Lung (tissue), 12 donors: ENCODE data around the gene GATA2. TPM values are rescaled to one million over a fixed set of nuclear protein-coding genes. Genes with fewer than 3 reads are reported as not detected.

Experiments
- ATAC-seq: fragments of 200-7000 bp; cut with Tn5 transposase; one replicate; pipeline ENCODE4 v1.9.1; 2020; ENCODE audit warnings: moderate number of reproducible peaks; ENCODE audit not compliant: insufficient read depth, low FRiP score
- DNase-seq, 3 donors: peaks; one replicate each; pipeline ENCODE4 v3.0.0-alpha.2; 2013 to 2017
- H3K27ac ChIP-seq, 2 donors: one replicate each; pipeline ENCODE4 v1.5.1; 2013; ENCODE audit warnings: mild to moderate bottlenecking in 2 of 2, moderate library complexity in 2 of 2, control low read depth in 1 of 2, inconsistent platforms in 1 of 2, low read depth in 1 of 2, low read length in 1 of 2
- H3K27me3 ChIP-seq, 3 donors: one replicate each; pipeline ENCODE4 v1.5.1; 2013; ENCODE audit warnings: low read length in 2 of 3; ENCODE audit not compliant: control insufficient read depth in 3 of 3, insufficient read depth in 3 of 3
- H3K36me3 ChIP-seq, 4 donors: one replicate each; pipeline ENCODE4 v1.5.1; 2013; ENCODE audit warnings: low read length in 4 of 4, mild to moderate bottlenecking in 1 of 4, moderate library complexity in 1 of 4; ENCODE audit not compliant: control insufficient read depth in 4 of 4, insufficient read depth in 4 of 4
- H3K4me1 ChIP-seq, 5 donors: one replicate each; pipeline ENCODE4 v1.5.1; 2013; ENCODE audit warnings: low read length in 5 of 5, mild to moderate bottlenecking in 2 of 5, moderate library complexity in 1 of 5; ENCODE audit not compliant: control insufficient read depth in 5 of 5, insufficient read depth in 5 of 5
- H3K4me3 ChIP-seq: one replicate; pipeline ENCODE4 v1.5.1; 2013; ENCODE audit warnings: mild to moderate bottlenecking, control low read depth, moderate library complexity
- H3K9ac ChIP-seq, 2 donors: one replicate each; pipeline ENCODE4 v1.5.1; 2013; ENCODE audit warnings: low read length in 2 of 2, control low read depth in 1 of 2; ENCODE audit not compliant: insufficient read depth in 1 of 2
- H3K9me3 ChIP-seq, 4 donors: one replicate each; pipeline ENCODE4 v1.5.1; 2013; ENCODE audit warnings: low read length in 3 of 4, mild to moderate bottlenecking in 1 of 4, moderate library complexity in 1 of 4; ENCODE audit not compliant: control insufficient read depth in 4 of 4, insufficient read depth in 3 of 4
- WGBS, 2 donors: extraction: QIAGEN DNeasy Blood & Tissue Kit; methylation state at CpG; one replicate each; pipeline ENCODE4 v1.1.7; 2013; 5-methylcytosine and 5-hydroxymethylcytosine counted together
- polyA plus RNA-seq, 2 donors: library from polyadenylated mRNA; stranded (reverse); fragments of 200-250 nt; gene quantifications; one replicate each; pipeline ENCODE4 v1.2.1, GENCODE V29; 2013
- total RNA-seq, 2 donors: library from RNA; depleted of rRNA in 1 of 2; stranded (reverse); fragments of >200 nt in 1 of 2; gene quantifications; one replicate each; pipeline ENCODE4 v1.2.1, GENCODE V29; 2014 to 2021
- TF ChIP-seq, protein P1 (sequence below): IDR thresholded peaks from 2 replicates; pipeline ENCODE4 v1.5.1; 2012; ENCODE audit warnings: mild to moderate bottlenecking; ENCODE audit errors: control extremely low read depth, extremely low read depth
- donor health status: control.
- donor health status: control.
- donor health status: Bipolar disorder and iron deficiency.
- donor health status: healthy.
- donor health status: DM: yes; HTN: yes; CAD: no.

GATA2 gene
- total and polyA plus RNA-seq, 4 donors = 9.6 to 37.0 (median 28.7) TPM

DNA sequence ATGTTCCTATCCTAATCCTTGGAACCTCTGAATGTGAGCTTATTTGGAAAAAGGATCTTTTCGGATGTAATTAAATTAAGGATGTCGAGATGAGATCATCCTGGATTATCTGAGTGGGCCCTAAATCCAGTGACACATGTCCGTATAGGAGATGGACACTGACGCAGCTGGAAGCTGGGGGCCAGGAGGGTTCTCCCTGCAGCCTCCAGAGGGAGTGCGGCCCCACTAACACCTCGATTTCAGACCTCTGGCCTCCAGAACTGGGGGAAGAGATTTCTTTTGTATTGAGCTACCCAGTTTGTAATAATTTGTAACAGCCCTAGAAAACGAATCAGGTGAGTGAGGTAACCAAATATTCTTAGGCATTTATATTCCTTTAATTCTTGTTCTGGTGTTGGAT lies 28.8 kb downstream of the GATA2 start:
- Histone ChIP-seq H3K27ac (no peak overlapping the region), H3K4me3 (no peak overlapping the region), H3K27me3 (peaks cover 0 to 26% (median 7%) of the 10 kb centered on the region in 3 donors), H3K4me1 (peaks cover 0 to 15% (median 0%) of the 10 kb centered on the region in 5 donors), H3K36me3 (no peaks in the 10 kb centered on the region), H3K9ac (no peak overlapping the region), H3K9me3 (no peaks in the 10 kb centered on the region)
- TF ChIP-seq, protein P1, sequence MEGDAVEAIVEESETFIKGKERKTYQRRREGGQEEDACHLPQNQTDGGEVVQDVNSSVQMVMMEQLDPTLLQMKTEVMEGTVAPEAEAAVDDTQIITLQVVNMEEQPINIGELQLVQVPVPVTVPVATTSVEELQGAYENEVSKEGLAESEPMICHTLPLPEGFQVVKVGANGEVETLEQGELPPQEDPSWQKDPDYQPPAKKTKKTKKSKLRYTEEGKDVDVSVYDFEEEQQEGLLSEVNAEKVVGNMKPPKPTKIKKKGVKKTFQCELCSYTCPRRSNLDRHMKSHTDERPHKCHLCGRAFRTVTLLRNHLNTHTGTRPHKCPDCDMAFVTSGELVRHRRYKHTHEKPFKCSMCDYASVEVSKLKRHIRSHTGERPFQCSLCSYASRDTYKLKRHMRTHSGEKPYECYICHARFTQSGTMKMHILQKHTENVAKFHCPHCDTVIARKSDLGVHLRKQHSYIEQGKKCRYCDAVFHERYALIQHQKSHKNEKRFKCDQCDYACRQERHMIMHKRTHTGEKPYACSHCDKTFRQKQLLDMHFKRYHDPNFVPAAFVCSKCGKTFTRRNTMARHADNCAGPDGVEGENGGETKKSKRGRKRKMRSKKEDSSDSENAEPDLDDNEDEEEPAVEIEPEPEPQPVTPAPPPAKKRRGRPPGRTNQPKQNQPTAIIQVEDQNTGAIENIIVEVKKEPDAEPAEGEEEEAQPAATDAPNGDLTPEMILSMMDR = no peak
- DNase-seq = no peak
- ATAC-seq = no peak
- WGBS, 2 donors = 68 to 81% methylated on average over 7 of the region's 7 CpGs

DNA sequence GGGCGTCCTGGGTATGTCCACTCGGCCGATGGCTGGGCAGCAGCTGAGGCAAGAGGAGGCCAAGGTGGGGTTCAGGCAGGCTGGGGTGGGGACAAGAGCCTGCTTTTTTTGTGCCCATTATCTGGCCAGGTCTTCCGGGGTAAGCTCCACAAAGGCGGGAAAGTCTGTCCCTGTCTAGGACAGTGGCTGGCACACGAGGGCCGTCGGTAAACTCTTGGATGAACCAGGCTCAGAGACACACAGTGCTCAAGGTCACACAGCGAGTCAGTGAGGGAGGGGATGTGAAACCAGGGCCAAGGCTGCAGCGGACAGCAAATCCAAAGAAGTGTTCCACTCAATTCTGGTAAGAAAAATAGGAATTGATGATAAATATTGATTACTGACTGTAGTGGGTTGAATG lies 29.2 kb downstream of the GATA2 start:
- Histone ChIP-seq H3K36me3 (no peaks in the 10 kb centered on the region), H3K4me1 (peaks cover 0 to 16% (median 0%) of the 10 kb centered on the region in 5 donors), H3K4me3 (no peak overlapping the region), H3K27me3 (peaks cover 0 to 26% (median 7%) of the 10 kb centered on the region in 3 donors), H3K9ac (no peak overlapping the region), H3K27ac (no peak overlapping the region), H3K9me3 (no peaks in the 10 kb centered on the region)
- TF ChIP-seq, protein P1 = no peak
- ATAC-seq = no peak
- no peak for DNase-seq
- 93 to 97% methylated on average over 10 of the region's 10 CpGs for WGBS, 2 donors

DNA sequence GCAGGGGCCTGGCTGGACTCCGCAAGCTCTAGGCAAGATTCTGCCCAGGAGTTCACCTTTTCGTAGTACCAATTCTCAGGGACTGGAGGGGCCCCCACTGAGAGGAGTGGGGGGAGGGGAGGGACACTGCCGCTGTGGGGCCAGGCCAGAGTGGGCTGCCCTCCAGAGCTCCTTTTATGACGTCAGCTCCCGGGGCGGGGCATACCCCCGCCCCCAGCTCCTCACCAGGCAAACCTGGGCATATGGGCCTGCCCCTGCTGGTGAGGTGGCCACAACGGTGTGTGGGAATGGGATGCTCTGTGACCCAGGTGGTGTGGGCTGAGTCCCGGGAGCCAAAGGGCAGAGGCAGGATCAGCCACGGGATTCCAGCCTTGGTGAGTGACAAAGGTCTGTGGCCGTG lies 29.6 kb downstream of the GATA2 start:
- Histone ChIP-seq H3K36me3 (no peaks in the 10 kb centered on the region), H3K27ac (no peak overlapping the region), H3K4me3 (no peak overlapping the region), H3K27me3 (peaks cover 0 to 26% (median 7%) of the 10 kb centered on the region in 3 donors), H3K9ac (no peak overlapping the region), H3K9me3 (no peaks in the 10 kb centered on the region), H3K4me1 (peaks cover 0 to 21% (median 0%) of the 10 kb centered on the region in 5 donors)
- DNase-seq (no peak), ATAC-seq (no peak)
- TF ChIP-seq, protein P1 = no peak
- 82 to 87% methylated on average over 11 of the region's 11 CpGs for WGBS, 2 donors

DNA sequence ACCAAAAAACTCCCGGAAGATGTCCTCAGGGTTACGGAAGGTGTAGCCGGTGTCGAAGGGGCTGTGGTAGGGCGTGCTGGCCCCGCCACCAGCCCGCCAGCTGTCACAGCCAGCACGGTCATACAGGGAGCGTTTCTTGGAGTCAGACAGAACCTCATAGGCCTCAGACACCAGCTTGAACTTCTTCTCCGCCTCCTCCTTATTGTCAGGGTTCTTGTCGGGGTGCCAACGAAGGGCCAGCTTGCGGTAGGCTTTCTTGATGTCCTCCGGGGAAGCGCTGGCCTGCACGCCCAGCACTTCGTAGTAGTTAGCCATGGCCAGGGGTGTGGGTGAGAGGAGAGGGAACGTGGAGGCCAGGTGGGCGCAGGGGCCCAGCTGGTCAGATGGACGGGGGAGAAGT lies 30.1 kb downstream of the GATA2 start:
- H3K27me3 ChIP-seq = peaks cover 0 to 26% (median 7%) of the 10 kb centered on the region in 3 donors
- no peaks in the 10 kb centered on the region for H3K9me3 ChIP-seq
- TF ChIP-seq, protein P1 = no peak
- no peaks in the 10 kb centered on the region for H3K36me3 ChIP-seq
- 88 to 89% methylated on average over 20 of the region's 20 CpGs for WGBS, 2 donors
- ATAC-seq (no peak), DNase-seq (peak; percentile 95 to 97 (median 97))
- no peak overlapping the region for H3K9ac ChIP-seq
- no peak overlapping the region for H3K4me3 ChIP-seq
- H3K4me1 ChIP-seq = peaks cover 0 to 25% (median 0%) of the 10 kb centered on the region in 5 donors
- no peak overlapping the region for H3K27ac ChIP-seq
